Effector CD4-positive, alpha-beta T cell (primary cell): ENCODE data around the gene C11orf91.
"Not testable (repeated sequence)": the region's sequence is repeated elsewhere in the genome, so short reads cannot be mapped to it uniquely, and the experiment has no call there.

ENCODE experiments used
- DNase-seq: peaks from one replicate; pipeline ENCODE4 v3.0.0-alpha.2; 2020

The C11orf91 gene

GRCh38 chr11:33695051-33695566, 5.5 kb downstream of the C11orf91 start:
- DNase-seq = no peak

GRCh38 chr11:33694346-33695050, 6.1 kb downstream of the C11orf91 start:
- DNase-seq = no peak

DNA sequence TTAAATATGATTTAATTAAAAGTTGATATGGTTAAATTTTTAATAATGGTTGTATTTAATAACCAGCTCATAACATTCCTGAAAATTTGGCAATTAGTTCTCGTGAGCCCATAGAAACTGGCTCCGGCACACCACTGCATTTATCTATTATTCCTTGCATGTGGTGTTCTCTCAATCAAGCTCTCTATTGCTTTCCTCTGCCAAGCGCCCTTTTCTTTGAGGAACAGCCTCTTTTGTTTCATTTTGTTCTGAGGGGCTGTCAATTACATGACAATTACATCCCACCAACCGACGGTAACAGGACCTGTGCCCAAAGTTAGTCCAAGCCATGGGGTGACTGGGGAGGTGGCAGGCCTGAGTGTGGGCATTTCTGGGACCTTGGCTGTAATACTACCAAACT, 8.1 kb downstream of the C11orf91 start:
- DNase-seq = no peak

DNA sequence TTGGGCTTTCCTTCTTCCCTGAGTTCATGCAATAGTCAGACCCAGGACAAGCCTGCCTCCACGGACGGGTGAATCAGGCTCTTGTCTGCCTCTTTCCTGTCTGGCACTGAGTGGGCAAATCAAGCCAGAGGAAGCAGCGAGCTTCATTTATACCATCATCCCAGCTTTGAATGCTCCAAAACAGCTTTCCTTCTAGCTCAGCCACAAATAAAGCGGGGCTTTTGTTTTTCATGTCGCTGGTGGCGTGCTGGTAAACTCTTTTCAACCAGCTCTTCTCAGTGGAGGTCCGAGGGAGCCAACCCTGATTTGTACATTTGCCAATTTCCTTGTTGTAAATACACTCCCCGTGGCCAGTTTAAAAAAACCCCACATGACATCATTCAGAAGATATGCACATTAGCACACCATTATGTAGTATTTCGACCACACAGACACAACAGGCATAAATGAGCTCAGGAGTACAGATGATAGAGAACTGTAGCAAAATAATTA, 8.6 kb downstream of the C11orf91 start:
- no peak for DNase-seq

- DNase-seq = no peak
Measured at GRCh38 chr11:33691066-33691864, 9.4 kb downstream of the C11orf91 start.

- no peak for DNase-seq
Measured at GRCh38 chr11:33690290-33691065, 10.1 kb downstream of the C11orf91 start.

- no peak for DNase-seq
Measured at GRCh38 chr11:33689501-33689900, 11.1 kb downstream of the C11orf91 start.

DNA sequence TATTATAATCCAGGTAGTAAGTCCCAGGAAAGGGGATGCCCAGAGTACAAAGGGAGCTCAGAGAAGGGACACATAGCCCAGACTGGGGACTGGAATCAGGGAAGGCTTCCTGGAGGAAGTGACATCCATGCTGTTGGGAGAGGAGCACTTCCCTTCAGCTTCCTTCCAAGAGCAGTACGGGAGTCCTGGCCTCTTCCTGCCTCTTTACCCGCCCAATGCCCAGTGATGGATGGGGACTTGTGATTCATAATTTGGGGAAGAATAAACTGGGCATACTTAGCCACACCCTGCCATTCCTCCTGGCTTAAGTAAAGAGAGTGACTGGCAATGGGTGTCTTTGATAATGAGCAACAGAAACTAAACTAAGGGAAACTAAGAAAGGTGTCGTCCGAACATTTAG, 11.5 kb downstream of the C11orf91 start:
- DNase-seq = no peak

GRCh38 chr11:33687733-33688479, 12.7 kb downstream of the C11orf91 start:
- no peak for DNase-seq

DNA sequence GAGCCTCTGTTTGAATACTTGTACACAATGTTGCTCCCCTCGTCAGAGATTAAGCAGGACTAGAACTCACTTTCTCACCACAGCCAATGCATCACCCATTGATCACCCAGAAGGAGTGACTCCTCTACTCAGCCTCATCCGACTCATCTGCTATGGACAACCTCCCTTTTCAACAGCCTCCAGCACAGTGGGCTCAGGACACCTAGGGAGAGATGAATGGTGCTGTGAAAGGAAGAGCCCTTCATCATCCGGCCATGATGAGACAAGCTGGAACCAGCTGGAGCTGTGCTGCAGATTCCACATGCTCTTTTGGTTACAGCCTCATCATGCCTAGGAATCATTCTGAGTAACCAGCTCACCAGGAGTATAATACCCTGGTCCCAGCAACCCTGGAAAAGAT, 15.5 kb downstream of the C11orf91 start:
- DNase-seq = no peak

- DNase-seq = no peak
Measured at GRCh38 chr11:33684003-33684706, 16.5 kb downstream of the C11orf91 start.

- no peak for DNase-seq
Measured at GRCh38 chr11:33682446-33682845, 18.2 kb downstream of the C11orf91 start.

DNA sequence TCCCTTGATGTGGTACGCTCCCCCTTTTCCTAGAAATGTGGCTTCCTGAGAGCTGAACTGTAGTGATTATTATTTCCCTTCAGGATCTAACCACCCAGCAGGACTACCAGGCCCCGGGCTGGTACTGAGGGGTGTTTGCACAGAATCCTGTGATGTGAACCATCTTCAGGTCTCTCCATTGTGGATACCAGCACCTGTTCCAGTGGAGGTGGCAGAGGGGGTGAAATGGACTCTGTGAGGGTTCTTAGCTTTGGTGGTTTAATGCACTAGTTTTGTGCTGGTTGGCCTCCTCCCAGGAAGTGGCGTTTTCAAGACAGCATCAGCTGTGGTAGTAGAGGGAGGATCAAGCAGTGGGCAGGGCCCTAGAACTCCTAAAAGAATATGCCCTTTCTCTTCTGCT, 18.6 kb downstream of the C11orf91 start:
- DNase-seq = no peak

GRCh38 chr11:33678616-33679015, 22.0 kb downstream of the C11orf91 start:
- not testable (repeated sequence) for DNase-seq

GRCh38 chr11:33674035-33674814, 26.4 kb downstream of the C11orf91 start:
- no peak for DNase-seq

- no peak for DNase-seq
Measured at GRCh38 chr11:33672273-33672672, 28.4 kb downstream of the C11orf91 start.

DNA sequence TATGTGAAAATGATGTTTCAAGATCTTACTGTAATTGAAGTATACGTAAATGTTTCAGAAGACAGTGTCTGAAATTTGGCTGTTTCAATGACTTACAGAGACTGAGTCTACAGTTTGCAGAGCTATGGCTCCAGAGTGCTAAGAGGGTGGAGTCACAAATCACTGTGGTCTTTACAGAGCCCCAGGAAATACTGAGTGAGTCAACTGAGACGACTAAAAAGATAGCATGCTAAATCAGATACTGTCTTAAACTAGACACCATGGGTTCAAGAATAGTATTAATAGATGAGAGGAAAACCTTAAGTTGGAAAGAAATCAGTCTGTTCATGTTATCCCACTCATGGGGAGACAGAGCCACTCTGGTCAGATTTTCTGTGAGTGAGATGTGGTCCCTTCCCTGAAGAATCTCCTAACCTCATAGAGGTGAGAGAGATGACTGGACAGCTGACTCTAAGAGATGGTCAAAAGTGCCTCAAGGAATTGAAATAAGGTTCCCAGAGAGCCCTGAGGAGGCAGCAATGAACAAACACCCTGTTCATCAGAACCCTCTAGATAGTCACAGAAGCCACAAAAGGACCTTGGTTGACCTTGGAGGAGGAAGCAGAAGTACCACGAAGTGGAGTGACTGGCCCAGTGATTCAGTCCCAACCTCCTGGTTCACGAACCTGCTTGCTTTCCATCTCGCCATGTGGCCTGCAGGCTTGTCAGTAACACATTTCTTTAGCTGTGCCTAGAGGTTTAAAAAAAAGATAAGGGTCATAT, 30.2 kb downstream of the C11orf91 start:
- DNase-seq = no peak

DNA sequence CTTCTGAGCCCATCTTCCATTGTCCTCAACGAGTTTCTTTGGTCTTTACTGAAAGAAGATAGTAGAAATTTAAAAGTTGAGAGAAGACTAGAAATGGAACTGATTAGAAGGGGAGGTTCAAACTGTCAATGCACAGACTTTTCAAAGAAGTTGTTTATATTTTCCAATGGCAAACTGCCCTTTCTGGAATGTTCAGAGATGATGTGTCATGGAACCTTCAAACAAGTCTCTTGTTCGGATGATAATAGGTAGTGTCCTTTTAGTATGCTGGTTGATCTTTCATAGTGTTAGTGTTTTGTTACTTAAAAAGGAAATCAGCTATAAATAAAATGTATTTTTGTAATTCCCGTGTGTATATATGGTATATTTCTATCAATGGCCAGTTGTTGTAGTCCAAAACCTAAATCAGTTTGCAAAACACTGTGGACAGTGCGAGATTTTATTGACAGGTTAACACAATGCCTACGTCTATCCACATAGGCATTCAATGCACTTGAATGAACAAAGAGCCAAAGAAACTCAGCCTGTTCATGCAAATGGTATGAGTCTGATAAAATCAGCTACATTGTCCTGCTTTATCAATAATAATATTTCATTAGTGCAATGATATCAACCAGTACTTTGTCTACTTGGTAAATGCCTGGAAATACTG, 30.9 kb downstream of the C11orf91 start:
- no peak for DNase-seq

DNA sequence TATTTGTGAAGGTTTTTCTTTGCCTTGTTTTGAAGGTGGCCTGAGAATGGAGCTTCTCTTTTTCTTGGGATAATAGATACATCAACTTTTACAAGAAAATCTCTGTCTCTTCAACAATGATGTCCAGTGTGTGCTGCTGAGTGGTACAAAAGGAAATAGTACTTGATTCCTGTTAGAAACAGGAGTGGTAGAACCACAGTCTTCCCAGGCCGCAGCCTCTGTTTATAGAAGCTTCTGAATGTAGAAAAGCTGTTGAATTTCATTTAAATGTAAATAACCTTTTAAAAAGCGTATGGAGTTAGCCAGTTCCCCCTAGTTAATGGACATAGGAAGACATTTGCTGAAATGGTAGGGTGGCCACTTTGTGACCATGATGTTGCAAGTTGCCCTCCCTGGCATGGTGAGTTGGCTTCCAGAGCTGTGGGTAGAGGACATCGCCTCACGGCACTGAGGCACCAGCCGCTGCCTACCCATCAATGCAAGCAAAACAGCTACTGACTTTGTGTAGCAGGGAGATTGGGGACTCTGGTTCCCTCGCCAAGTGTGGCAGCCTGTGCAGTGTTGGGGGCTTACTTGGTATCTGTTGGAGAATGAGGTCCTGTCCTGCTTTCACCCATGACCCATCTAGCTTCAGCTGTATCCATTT, 31.6 kb downstream of the C11orf91 start:
- no peak for DNase-seq
